H1 (cell line): Measurements from ENCODE around the gene NEUROG1. TPM values are rescaled to one million over a fixed set of nuclear protein-coding genes. Genes with fewer than 3 reads are reported as not detected.

Experiments
- CTCF ChIA-PET: fragments of 300-600 bp; sonication (Branson Sonifier 250); formaldehyde crosslinking; loops from one replicate; lab custom pipeline; 2021; ENCODE audit not compliant: partially characterized antibody; lab: Charles Lee
- POLR2A ChIA-PET: fragments of 300-600 bp; sonication (Branson Sonifier 250); formaldehyde crosslinking; loops from one replicate; lab custom pipeline; 2021; ENCODE audit warnings: inconsistent platforms; ENCODE audit not compliant: partially characterized antibody; lab: Charles Lee
- DNase-seq, 2 experiments: peaks; one replicate each; pipeline versions ENCODE4 v3.0.0 to v3.0.0-alpha.2; 2010 to 2022; ENCODE audit warnings: low spot score in 2 of 2, low read depth in 1 of 2, mixed read lengths in 1 of 2
- FAIRE-seq: peaks from 2 replicates; lab custom pipeline; 2011; peaks lifted over from hg19 to GRCh38; lab: Jason Lieb, UNC
- H2AFZ ChIP-seq: 2 replicates; pipeline ENCODE4 v1.8.1; 2012; ENCODE audit warnings: low read length, inconsistent platforms
- H2AK5ac ChIP-seq: 2 replicates; pipeline ENCODE4 v1.6.1; 2013; ENCODE audit warnings: low read depth, low read length
- H2BK120ac ChIP-seq: replicated peaks from 2 replicates; pipeline ENCODE3; 2013; ENCODE audit warnings: low read depth, low read length, inconsistent platforms
- H2BK12ac ChIP-seq: 2 replicates; pipeline ENCODE4 v1.6.1; 2013; ENCODE audit warnings: low read depth, low read length
- H2BK15ac ChIP-seq: 2 replicates; pipeline ENCODE4 v1.6.1; 2013; ENCODE audit warnings: low read length
- H2BK20ac ChIP-seq: 2 replicates; pipeline ENCODE4 v1.6.1; 2013; ENCODE audit warnings: low read length
- H2BK5ac ChIP-seq: 2 replicates; pipeline ENCODE4 v1.6.1; 2013; ENCODE audit warnings: low read depth, low read length
- H3K14ac ChIP-seq: 2 replicates; pipeline ENCODE4 v1.6.1; 2013; ENCODE audit warnings: inconsistent platforms; ENCODE audit not compliant: insufficient read length
- H3K18ac ChIP-seq: 2 replicates; pipeline ENCODE4 v1.6.1; 2013; ENCODE audit warnings: low read length; ENCODE audit errors: extremely low read depth
- H3K23ac ChIP-seq: 2 replicates; pipeline ENCODE4 v1.6.1; 2013; ENCODE audit warnings: inconsistent platforms; ENCODE audit not compliant: insufficient read length
- H3K23me2 ChIP-seq: 2 replicates; pipeline ENCODE4 v1.6.1; 2013; ENCODE audit warnings: low read depth, low read length
- H3K27ac ChIP-seq: 2 replicates; pipeline ENCODE4 v1.6.1; 2011; ENCODE audit warnings: low read depth, low read length, inconsistent platforms
- H3K27me3 ChIP-seq, 4 experiments: replicated peaks in 1 of 4; 1 replicate in 1 of 4; 2 replicates in 3 of 4; pipeline versions ENCODE4 v1.6.1 to v1.8.1; 2011 to 2013; ENCODE audit warnings: low read length in 3 of 4, mild to moderate bottlenecking in 3 of 4, inconsistent platforms in 2 of 4, mixed read lengths in 2 of 4, moderate library complexity in 1 of 4; ENCODE audit not compliant: control insufficient read depth in 3 of 4, insufficient read depth in 3 of 4; ENCODE audit errors: extremely low read depth in 1 of 4
- H3K36me3 ChIP-seq, 4 experiments: 2 replicates each; pipeline versions ENCODE4 v1.6.1 to v1.8.1; 2011 to 2013; ENCODE audit warnings: mild to moderate bottlenecking in 4 of 4, low read length in 3 of 4, moderate library complexity in 2 of 4, control low read depth in 1 of 4, inconsistent platforms in 1 of 4; ENCODE audit not compliant: insufficient read depth in 4 of 4, control insufficient read depth in 2 of 4
- H3K4ac ChIP-seq: replicated peaks from 2 replicates; pipeline ENCODE3; 2013; ENCODE audit warnings: low read length, low read depth, mixed read lengths, inconsistent platforms; ENCODE audit not compliant: insufficient read length
- H3K4me1 ChIP-seq, 4 experiments: replicated peaks in 1 of 4; 1 replicate in 1 of 4; 2 replicates in 3 of 4; pipeline versions ENCODE4 v1.6.1 to v1.8.1; 2011 to 2013; ENCODE audit warnings: low read length in 3 of 4, inconsistent platforms in 2 of 4, mixed read lengths in 1 of 4; ENCODE audit not compliant: insufficient read depth in 4 of 4, control insufficient read depth in 3 of 4
- H3K4me2 ChIP-seq, 2 experiments: 2 replicates each; pipeline versions ENCODE4 v1.6.1 to v1.8.1; 2011 to 2013; ENCODE audit warnings: low read depth in 2 of 2, low read length in 2 of 2, control low read depth in 1 of 2, inconsistent platforms in 1 of 2, mild to moderate bottlenecking in 1 of 2; ENCODE audit not compliant: insufficient read depth in 1 of 2
- H3K4me3 ChIP-seq, 4 experiments: fragments of 200-600, 300-600 bp in 1 of 4; sonication (generic), shearing (Covaris generic), sonication (Bioruptor Twin) in 1 of 4; 2 replicates each; pipeline versions ENCODE4 v1.5.1 to v1.8.1; 2011 to 2016; ENCODE audit warnings: low read length in 4 of 4, low read depth in 3 of 4, control low read depth in 2 of 4, inconsistent platforms in 2 of 4, mild to moderate bottlenecking in 2 of 4, mixed read lengths in 1 of 4, moderate library complexity in 1 of 4; ENCODE audit not compliant: insufficient read depth in 2 of 4; ENCODE audit errors: extremely low read depth in 1 of 4
- H3K56ac ChIP-seq: replicated peaks from 2 replicates; pipeline ENCODE3; 2013; ENCODE audit warnings: low read depth, mild to moderate bottlenecking, mixed read lengths, low read length, inconsistent platforms; ENCODE audit not compliant: insufficient read length
- H3K79me1 ChIP-seq: 2 replicates; pipeline ENCODE4 v1.6.1; 2013; ENCODE audit warnings: low read depth, low read length, control low read depth
- H3K79me2 ChIP-seq, 2 experiments: 2 replicates each; pipeline versions ENCODE4 v1.6.1 to v1.8.1; 2012 to 2013; ENCODE audit warnings: low read length in 2 of 2, mild to moderate bottlenecking in 2 of 2, inconsistent platforms in 1 of 2; ENCODE audit not compliant: insufficient read depth in 2 of 2, control insufficient read depth in 1 of 2
- H3K9ac ChIP-seq, 4 experiments: replicated peaks in 1 of 4; 1 replicate in 1 of 4; 2 replicates in 3 of 4; pipeline versions ENCODE4 v1.6.1 to v1.8.1; 2011 to 2013; ENCODE audit warnings: low read depth in 3 of 4, low read length in 3 of 4, control low read depth in 2 of 4, mild to moderate bottlenecking in 2 of 4, moderate library complexity in 2 of 4, inconsistent platforms in 1 of 4; ENCODE audit errors: extremely low read depth in 1 of 4
- H3K9me3 ChIP-seq, 2 experiments: 2 replicates each; pipeline versions ENCODE4 v1.6.1 to v1.8.1; 2012 to 2013; ENCODE audit warnings: mild to moderate bottlenecking in 2 of 2, moderate library complexity in 2 of 2, control low read depth in 1 of 2, inconsistent platforms in 1 of 2, low read depth in 1 of 2, low read length in 1 of 2, mixed read lengths in 1 of 2; ENCODE audit not compliant: insufficient read depth in 2 of 2
- H4K20me1 ChIP-seq, 2 experiments: replicated peaks in 1 of 2; 2 replicates each; pipeline versions ENCODE3 to v1.8.1; 2011 to 2013; ENCODE audit warnings: inconsistent platforms in 2 of 2, low read length in 2 of 2, mild to moderate bottlenecking in 1 of 2; ENCODE audit not compliant: insufficient read depth in 2 of 2, control insufficient read depth in 1 of 2
- H4K5ac ChIP-seq: 2 replicates; pipeline ENCODE4 v1.6.1; 2013; ENCODE audit warnings: low read length, low read depth, mixed read lengths, inconsistent platforms; ENCODE audit not compliant: insufficient read length
- H4K8ac ChIP-seq: 2 replicates; pipeline ENCODE4 v1.8.0; 2013; ENCODE audit warnings: mild to moderate bottlenecking, moderate library complexity, low read length, inconsistent platforms; ENCODE audit not compliant: insufficient read depth; ENCODE audit errors: extremely low read depth
- H4K91ac ChIP-seq: replicated peaks from 2 replicates; pipeline ENCODE3; 2013; ENCODE audit warnings: low read length, mixed read lengths, inconsistent platforms; ENCODE audit not compliant: insufficient read length
- BACH1 ChIP-seq: IDR thresholded peaks from 2 replicates; pipeline ENCODE4 v1.6.1; 2012; ENCODE audit warnings: low read length, improper control_type of control experiment
- CREB1 ChIP-seq: IDR thresholded peaks from 2 replicates; pipeline ENCODE4 v1.6.1; 2012; ENCODE audit warnings: inconsistent platforms
- EGR1 ChIP-seq: IDR thresholded peaks from 2 replicates; pipeline ENCODE4 v1.6.1; 2011; ENCODE audit warnings: low read depth, low read length, borderline replicate concordance
- FOSL1 ChIP-seq: IDR thresholded peaks from 2 replicates; pipeline ENCODE4 v1.6.1; 2011; ENCODE audit warnings: mild to moderate bottlenecking, low read depth, low read length, moderate library complexity; ENCODE audit not compliant: insufficient read depth
- KDM1A ChIP-seq: fragments of 200-600, 300-600 bp; sonication (generic); IDR thresholded peaks from 2 replicates; pipeline ENCODE4 v1.7.1; 2016; ENCODE audit warnings: mild to moderate bottlenecking, low read length, borderline replicate concordance
- NANOG ChIP-seq: IDR thresholded peaks from 2 replicates; pipeline ENCODE4 v1.6.1; 2011; ENCODE audit warnings: low read length, low read depth, mild to moderate bottlenecking, inconsistent platforms; ENCODE audit not compliant: insufficient read depth, poor library complexity, severe bottlenecking
- POLR2AphosphoS5 ChIP-seq: IDR thresholded peaks from 2 replicates; pipeline ENCODE4 v1.6.1; 2011; ENCODE audit warnings: low read depth, low read length
- WGBS, 2 experiments: shearing (Covaris generic) in 1 of 2; methylation state at CpG; one replicate each; pipeline versions ENCODE4 v1.1.6 to v1.1.7; 2013 to 2015; ENCODE audit warnings: low lambda C conversion rate in 2 of 2, mixed read lengths in 2 of 2, inconsistent platforms in 1 of 2, low coverage in 1 of 2, missing lambda C conversion rate in 1 of 2; ENCODE audit not compliant: insufficient replicate concordance in 2 of 2, insufficient coverage in 1 of 2, insufficient read length in 1 of 2; ENCODE audit errors: extremely low coverage in 1 of 2, missing lambda C conversion rate in 1 of 2; 5-methylcytosine and 5-hydroxymethylcytosine counted together
- polyA plus RNA-seq, 7 experiments: library from polyadenylated mRNA; depleted of rRNA in 3 of 7; stranded (reverse) in 5 of 7; unstranded in 2 of 7; fragments of >200 nt in 5 of 7; fragments of 200-250 nt in 2 of 7; gene quantifications; 1 replicate in 5 of 7; 2 replicates in 1 of 7; 4 replicates in 1 of 7; pipeline versions ENCODE4 v1.2.1 to v1.2.3, GENCODE V29; 2011 to 2013; ENCODE audit warnings: missing spikeins in 2 of 7, mixed read lengths in 2 of 7
- total RNA-seq: library from RNA; stranded (reverse); fragmentation: NEBNext Ultra II Directional; extraction: Animal tissue kit (Norgen Biotek cat#: 25700); gene quantifications from 2 replicates; pipeline ENCODE4 v1.2.1, GENCODE V29; 2021
- TF ChIP-seq, protein P1 (sequence below): IDR thresholded peaks from 2 replicates; pipeline ENCODE4 v1.6.1; 2012; ENCODE audit warnings: inconsistent platforms

The NEUROG1 gene
- total and polyA plus RNA-seq, 2 of the 8 experiments (the other 6 are each of a cell fraction or from before 2014, with no cell fraction given), result not detected

DNA sequence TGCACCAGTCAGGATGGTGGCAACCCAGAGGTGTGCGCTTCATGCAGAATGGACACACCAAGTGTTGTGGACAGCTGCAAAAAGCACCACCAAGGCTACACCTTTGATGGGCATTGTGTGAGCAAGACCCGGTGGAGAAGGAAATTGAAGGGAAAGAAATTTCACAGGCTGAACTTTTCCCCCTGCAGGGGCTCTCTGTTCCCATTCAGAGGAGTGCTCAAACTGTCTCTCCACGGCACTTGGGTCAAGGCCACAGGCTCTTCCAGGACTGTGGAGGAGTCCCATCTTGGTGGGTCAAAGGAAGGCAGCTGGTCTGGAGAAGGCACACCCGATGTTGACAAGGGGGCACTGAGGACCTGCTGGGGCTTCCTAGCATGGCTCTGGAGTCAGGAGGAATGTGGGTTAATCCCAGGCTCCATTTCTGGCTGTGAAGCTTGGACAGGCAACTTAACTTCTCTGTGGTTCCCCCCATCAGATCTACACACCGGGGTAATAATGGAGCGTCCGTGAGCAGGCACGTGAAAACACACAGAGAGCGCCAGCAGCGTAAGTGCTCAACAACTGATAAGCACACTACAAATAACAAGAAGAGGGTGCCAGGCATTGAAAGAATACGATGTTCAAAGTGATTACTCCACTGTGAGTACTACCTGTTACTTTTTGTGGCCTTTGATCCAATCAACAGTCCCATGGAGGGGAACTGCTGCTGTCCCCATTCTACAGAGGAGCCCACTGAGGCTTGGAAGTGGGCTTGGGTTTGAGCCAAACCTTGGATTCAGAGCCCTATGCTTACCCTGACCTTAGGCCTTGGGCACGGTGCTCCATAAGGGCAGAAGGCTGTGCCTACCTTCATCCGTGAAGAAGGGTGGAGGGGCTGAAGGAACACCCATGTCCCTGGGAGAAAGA lies 49.4 kb downstream of the NEUROG1 start:
- Histone ChIP-seq H4K8ac (no peak overlapping the region), H4K91ac (no peak overlapping the region), H3K79me1 (no peaks in the 10 kb centered on the region), H2BK20ac (no peak overlapping the region), H2BK15ac (0 out of 2 replicates have a peak overlapping the region, but pooled peaks have one; percentile 72), H3K4me1 (peaks cover 0 to 37% (median 27%) of the 10 kb centered on the region in 4 experiments; a peak in 6 of 7 replicates), H2BK5ac (no peak overlapping the region), H3K9ac (no peak overlapping the region), H3K23ac (no peak overlapping the region), H3K27ac (no peak overlapping the region), H3K79me2 (no peaks in the 10 kb centered on the region), H4K20me1 (peaks cover 8 to 27% of the 10 kb centered on the region in 2 experiments), H3K36me3 (no peaks in the 10 kb centered on the region), H4K5ac (no peak overlapping the region), H3K4me3 (no peak overlapping the region), H2BK120ac (no peak overlapping the region), H3K14ac (no peak overlapping the region), H3K18ac (no peak overlapping the region), H3K4ac (no peak overlapping the region), H3K4me2 (no peak overlapping the region), H3K23me2 (peaks cover 20% of the 10 kb centered on the region; the same call in 1 of the 2 replicates), H2BK12ac (0 out of 2 replicates have a peak overlapping the region, but pooled peaks have one; percentile 9), H3K9me3 (no peaks in the 10 kb centered on the region), H3K27me3 (peaks cover 59 to 99% (median 96%) of the 10 kb centered on the region in 4 experiments), H2AFZ (no peak overlapping the region), H3K56ac (no peak overlapping the region), H2AK5ac (peak overlapping the region; percentile 65; the same call in 1 of the 2 replicates)
- POLR2A ChIA-PET, result no interaction called here
- CTCF ChIA-PET, result interaction anchor here (1.0 to 9.9 kb wide), 9 partner anchors 8 to 115 kb away, joined by 4 to 137 read pairs (median 8); partner anchors contain the start of genes CXCL14 and NEUROG1
- FAIRE-seq (no peak), DNase-seq (no peak)
- WGBS, 2 experiments, result 87% methylated on average over 13 of the region's 13 CpGs; no CpG with 5 or more reads in 1 of the 2 experiments
- TF ChIP-seq NANOG (no peak), FOSL1 (no peak), EGR1 (no peak), KDM1A (no peak), BACH1 (no peak), CREB1 (no peak), POLR2AphosphoS5 (no peak)
- TF ChIP-seq, protein P1, sequence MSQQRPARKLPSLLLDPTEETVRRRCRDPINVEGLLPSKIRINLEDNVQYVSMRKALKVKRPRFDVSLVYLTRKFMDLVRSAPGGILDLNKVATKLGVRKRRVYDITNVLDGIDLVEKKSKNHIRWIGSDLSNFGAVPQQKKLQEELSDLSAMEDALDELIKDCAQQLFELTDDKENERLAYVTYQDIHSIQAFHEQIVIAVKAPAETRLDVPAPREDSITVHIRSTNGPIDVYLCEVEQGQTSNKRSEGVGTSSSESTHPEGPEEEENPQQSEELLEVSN, result no peak
